ENCODE measurements around the gene RASA1. TPM values are rescaled to one million over a fixed set of nuclear protein-coding genes. Genes with fewer than 3 reads are reported as not detected.
A peak's percentile ranks its signal among the peaks of the same experiment; 100 is the strongest.

Gene RASA1
- total RNA-seq, 1 experiment from 2014 or later, result 29.6 TPM

- DNase-seq, result no peak
- Histone ChIP-seq H2AFZ (ENCODE audit: low read length) (no peak overlapping the region), H3K56ac (ENCODE audit: insufficient read length, low read depth, low read length) (no peak overlapping the region), H3K23ac (ENCODE audit: insufficient read length, low read depth, low read length) (no peak overlapping the region), H2AK5ac (ENCODE audit: insufficient read length, low read length) (no peak overlapping the region), H3K18ac (ENCODE audit: insufficient read length, low read depth, low read length) (no peak overlapping the region), H3T11ph (ENCODE audit: low read length) (no peak overlapping the region), H2BK20ac (ENCODE audit: low read depth, low read length, poor library complexity, severe bottlenecking) (no peak overlapping the region), H2BK12ac (ENCODE audit: insufficient read length, low read depth, low read length) (no peak overlapping the region), H2BK5ac (ENCODE audit: insufficient read length, low read length) (no peak overlapping the region), H3K14ac (ENCODE audit: insufficient read depth, low read length) (no peak overlapping the region), H3K27me3 (ENCODE audit: insufficient read depth, low read length) (no peaks in the 10 kb centered on the region), H3K4ac (ENCODE audit: low read depth, low read length) (no peak overlapping the region), H3K23me2 (ENCODE audit: insufficient read length, low read depth, low read length, poor library complexity, severe bottlenecking) (no peaks in the 10 kb centered on the region), H4K20me1 (ENCODE audit: control insufficient read depth, insufficient read depth, insufficient read length) (no peaks in the 10 kb centered on the region), H4K8ac (replicated peaks; ENCODE audit: insufficient read length, low read depth, low read length) (no peak overlapping the region), H3K79me2 (ENCODE audit: insufficient read depth, low read length) (no peaks in the 10 kb centered on the region; the same call in 1 of the 2 replicates), H2BK120ac (ENCODE audit: low read depth, low read length, poor library complexity, severe bottlenecking) (no peak overlapping the region), H3K79me1 (ENCODE audit: insufficient read depth, low read depth, low read length, poor library complexity, severe bottlenecking) (peaks cover 9% of the 10 kb centered on the region), H3K4me1 (ENCODE audit: insufficient read depth, low read length) (peaks cover 4% of the 10 kb centered on the region; the same call in 1 of the 2 replicates), H3K27ac (ENCODE audit: insufficient read length, low read depth, low read length) (no peak overlapping the region), H4K91ac (ENCODE audit: insufficient read length, low read depth, low read length) (no peak overlapping the region), H3K9me3 (ENCODE audit: control insufficient read depth, low read depth, low read length) (no peaks in the 10 kb centered on the region), H4K5ac (ENCODE audit: insufficient read length, low read depth, low read length) (no peak overlapping the region), H3K4me2 (ENCODE audit: insufficient read depth, insufficient read length, low read length) (no peak overlapping the region), H2BK15ac (ENCODE audit: low read depth, low read length) (no peak overlapping the region), H3K9ac (ENCODE audit: extremely low read depth, insufficient read length, low read length) (no peak overlapping the region)
- Mint-ChIP-seq H3K36me3 (ENCODE audit: insufficient read depth in 1 of 3, low read depth in 3 of 3) (peaks cover 8 to 12% (median 11%) of the 10 kb centered on the region in 3 experiments), H3K4me1 (peaks cover 17 to 29% of the 10 kb centered on the region in 2 experiments), H3K9me3 (peaks cover 3% of the 10 kb centered on the region in 2 experiments; a peak in 4 of 5 replicates), H3K4me3 (no peak overlapping the region), H3K27me3 (ENCODE audit: low read depth) (no peaks in the 10 kb centered on the region), H3K27ac (peak overlapping the region in 1 of 3 experiments; percentile 1; a peak in 1 of 7 replicates)
- whole genome bisulfite sequencing (ENCODE audit: extremely low coverage, insufficient read length, low lambda C conversion rate), result no CpG with 5 or more reads among the region's 3 CpGs
- no peak for TF ChIP-seq CTCF (conservative IDR thresholded peaks at IDR 0.05)
Observed at GRCh38 chr5:87313216-87313615, 45.5 kb downstream of the RASA1 start.

Measured in H9 (cell line).